Common myeloid progenitor, CD34-positive (primary cell): ENCODE results near the gene PLCZ1.

Experiments
- CTCF ChIA-PET: fragments of 350-600 bp; sonication (Branson Sonifier 250); formaldehyde crosslinking; loops from one replicate; lab custom pipeline; 2021; ENCODE audit warnings: antibody characterized with exemption; lab: Charles Lee
- POLR2A ChIA-PET: fragments of 350-600 bp; sonication (Branson Sonifier 250); formaldehyde crosslinking; loops from one replicate; lab custom pipeline; 2021; ENCODE audit warnings: antibody characterized with exemption; lab: Charles Lee
- DNase-seq, 3 donors: peaks; one replicate each; pipeline versions ENCODE4 v3.0.0 to v3.0.0-alpha.2; 2013
- H3K27ac ChIP-seq, 2 experiments: 1 replicate in 1 of 2; 2 replicates in 1 of 2; pipeline ENCODE4 v1.7.0; 2013; ENCODE audit warnings: inconsistent platforms in 2 of 2, low read length in 2 of 2, mild to moderate bottlenecking in 2 of 2, low read depth in 1 of 2, moderate library complexity in 1 of 2; ENCODE audit not compliant: severe bottlenecking in 2 of 2, insufficient read depth in 1 of 2, poor library complexity in 1 of 2
- H3K27me3 ChIP-seq, 5 experiments: replicated peaks in 2 of 5; 1 replicate in 3 of 5; 2 replicates in 2 of 5; pipeline versions ENCODE4 v1.6.1 to v1.7.0; 2013; ENCODE audit warnings: low read length in 4 of 5, mild to moderate bottlenecking in 2 of 5, moderate library complexity in 2 of 5, inconsistent platforms in 1 of 5; ENCODE audit not compliant: insufficient read depth in 5 of 5, control insufficient read depth in 4 of 5
- H3K36me3 ChIP-seq, 4 experiments: 1 replicate in 2 of 4; 2 replicates in 2 of 4; pipeline versions ENCODE4 v1.6.1 to v1.7.0; 2013; ENCODE audit warnings: low read length in 3 of 4, control low read depth in 1 of 4, mild to moderate bottlenecking in 1 of 4; ENCODE audit not compliant: control insufficient read depth in 4 of 4, insufficient read depth in 4 of 4
- H3K4me1 ChIP-seq, 4 experiments: 1 replicate in 3 of 4; 2 replicates in 1 of 4; pipeline versions ENCODE4 v1.6.1 to v1.7.1; 2013; ENCODE audit warnings: low read length in 3 of 4, mild to moderate bottlenecking in 3 of 4, control low read depth in 1 of 4, inconsistent platforms in 1 of 4, moderate library complexity in 1 of 4; ENCODE audit not compliant: control insufficient read depth in 4 of 4, insufficient read depth in 4 of 4; ENCODE audit errors: control extremely low read depth in 1 of 4
- H3K4me3 ChIP-seq, 7 experiments: 1 replicate in 4 of 7; 2 replicates in 3 of 7; pipeline versions ENCODE4 v1.5.1 to v1.7.0; 2013; ENCODE audit warnings: mild to moderate bottlenecking in 7 of 7, low read length in 6 of 7, moderate library complexity in 6 of 7, inconsistent platforms in 2 of 7, low read depth in 2 of 7, control low read depth in 1 of 7; ENCODE audit not compliant: insufficient read depth in 4 of 7, control insufficient read depth in 1 of 7; ENCODE audit errors: extremely low read depth in 1 of 7
- H3K9me3 ChIP-seq, 5 experiments: 1 replicate in 4 of 5; 2 replicates in 1 of 5; pipeline versions ENCODE4 v1.6.1 to v1.7.1; 2013; ENCODE audit warnings: low read length in 4 of 5, mild to moderate bottlenecking in 2 of 5, inconsistent platforms in 1 of 5, low read depth in 1 of 5, moderate library complexity in 1 of 5; ENCODE audit not compliant: control insufficient read depth in 4 of 5, insufficient read depth in 2 of 5; ENCODE audit errors: control extremely low read depth in 1 of 5
- WGBS: methylation state at CpG from one replicate; pipeline ENCODE4 v1.1.5; 2013; ENCODE audit not compliant: insufficient coverage; 5-methylcytosine and 5-hydroxymethylcytosine counted together

The PLCZ1 gene

DNA sequence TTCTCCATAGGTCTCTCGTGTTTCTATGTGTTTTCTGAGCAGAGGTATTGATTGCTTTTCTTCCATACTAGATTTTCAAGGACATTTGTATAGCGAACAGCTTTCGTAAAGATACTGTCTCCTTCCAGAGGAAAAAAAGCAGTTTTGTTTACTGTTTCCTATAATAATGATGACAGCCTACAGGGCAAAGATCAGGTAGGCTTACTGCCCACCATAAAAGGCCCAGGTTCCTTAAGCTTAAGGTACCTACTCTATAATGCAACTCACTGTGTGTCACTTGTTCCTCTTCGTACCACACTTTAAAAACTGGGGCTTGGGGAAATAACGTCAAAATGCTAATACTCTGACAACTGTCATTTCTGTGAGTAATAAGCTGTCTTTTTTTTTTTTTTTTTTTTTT lies 6.7 kb downstream of the PLCZ1 start:
- Histone ChIP-seq H3K4me1 (no peaks in the 10 kb centered on the region), H3K27ac (no peak overlapping the region), H3K4me3 (no peak overlapping the region), H3K27me3 (no peaks in the 10 kb centered on the region), H3K9me3 (peaks cover 0 to 11% (median 0%) of the 10 kb centered on the region in 5 experiments), H3K36me3 (no peaks in the 10 kb centered on the region)
- POLR2A ChIA-PET: no interaction called here
- DNase-seq: no peak
- 100% methylated on average over 4 of the region's 5 CpGs for WGBS
- CTCF ChIA-PET: no interaction called here

DNA sequence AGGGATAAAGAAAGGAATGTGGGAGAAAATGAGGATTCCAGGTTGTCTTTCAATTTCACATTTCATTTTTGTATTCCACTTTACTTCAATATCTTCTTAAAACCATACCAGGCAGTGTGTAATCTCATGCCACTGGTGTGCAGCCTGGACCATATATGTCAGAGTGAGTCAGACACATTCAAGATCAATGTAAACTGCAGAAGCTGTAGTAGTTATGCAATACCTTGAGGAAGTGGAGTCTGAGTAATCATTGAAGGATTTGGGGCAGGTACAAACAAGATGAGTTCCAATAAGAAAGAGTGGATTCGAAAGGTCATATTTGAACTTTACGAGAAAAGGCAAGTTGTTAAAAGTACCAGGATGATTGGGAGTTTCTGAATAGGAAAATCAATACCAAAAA lies 14.1 kb downstream of the PLCZ1 start:
- H3K4me1 ChIP-seq: no peaks in the 10 kb centered on the region
- 95% methylated on average over 2 of the region's 2 CpGs for WGBS
- ChIA-PET POLR2A (no interaction called here), CTCF (no interaction called here)
- no peaks in the 10 kb centered on the region for H3K9me3 ChIP-seq
- peak in 2 of 3 donors; percentile 1 for DNase-seq
- H3K36me3 ChIP-seq: no peaks in the 10 kb centered on the region
- H3K4me3 ChIP-seq: no peak overlapping the region
- no peaks in the 10 kb centered on the region for H3K27me3 ChIP-seq
- no peak overlapping the region for H3K27ac ChIP-seq

DNA sequence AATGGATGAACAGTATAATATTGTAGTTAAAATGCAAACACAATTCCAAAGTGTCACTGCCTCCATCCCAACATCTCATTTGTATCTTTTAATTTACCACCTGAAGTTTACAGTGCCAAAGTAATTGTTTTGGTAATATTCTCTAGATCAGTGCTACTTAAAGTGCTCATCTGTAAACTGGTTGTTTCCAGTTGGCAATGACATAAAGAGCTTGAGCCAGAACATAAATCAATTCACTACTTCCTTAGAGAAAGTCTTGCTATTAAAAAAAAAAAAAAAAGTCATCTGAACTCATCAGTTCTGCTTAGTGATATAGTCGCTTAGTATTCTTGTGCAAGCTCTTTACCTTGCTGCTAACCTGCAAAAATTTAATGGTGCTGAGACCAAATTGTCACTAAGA lies 16.4 kb downstream of the PLCZ1 start:
- ChIA-PET CTCF (interaction anchor here (0.6 kb wide), 1 partner anchor 367 kb away, joined by 4 read pairs; no protein-coding TSS in a partner anchor), POLR2A (no interaction called here)
- H3K36me3 ChIP-seq: no peaks in the 10 kb centered on the region
- DNase-seq: no peak
- 100% methylated on average over 1 of the region's 1 CpG for WGBS
- H3K9me3 ChIP-seq: no peaks in the 10 kb centered on the region
- no peak overlapping the region for H3K4me3 ChIP-seq
- no peaks in the 10 kb centered on the region for H3K4me1 ChIP-seq
- H3K27me3 ChIP-seq: no peaks in the 10 kb centered on the region
- no peak overlapping the region for H3K27ac ChIP-seq

DNA sequence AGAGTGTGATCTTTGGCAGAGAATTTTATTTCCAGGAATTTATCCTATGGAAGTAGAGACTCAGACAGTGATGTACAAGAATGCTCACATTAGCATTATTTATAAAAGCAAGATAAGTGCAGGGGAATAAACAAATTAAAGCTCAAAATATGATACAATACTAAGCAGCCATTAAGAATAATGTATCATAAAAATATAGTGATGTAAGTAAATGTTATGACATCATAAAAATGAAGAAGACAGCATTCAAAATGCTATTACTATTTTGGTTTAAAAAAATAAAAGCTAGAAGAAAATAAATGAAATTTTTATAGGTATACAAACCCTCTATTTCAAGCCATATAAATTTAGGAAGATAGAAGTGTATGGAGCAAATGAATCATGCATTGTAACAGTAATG lies 17.1 kb downstream of the PLCZ1 start:
- Histone ChIP-seq H3K27me3 (no peaks in the 10 kb centered on the region), H3K4me3 (no peak overlapping the region), H3K27ac (no peak overlapping the region), H3K4me1 (no peaks in the 10 kb centered on the region), H3K9me3 (no peaks in the 10 kb centered on the region), H3K36me3 (no peaks in the 10 kb centered on the region)
- DNase-seq: no peak
- ChIA-PET POLR2A (no interaction called here), CTCF (no interaction called here)

DNA sequence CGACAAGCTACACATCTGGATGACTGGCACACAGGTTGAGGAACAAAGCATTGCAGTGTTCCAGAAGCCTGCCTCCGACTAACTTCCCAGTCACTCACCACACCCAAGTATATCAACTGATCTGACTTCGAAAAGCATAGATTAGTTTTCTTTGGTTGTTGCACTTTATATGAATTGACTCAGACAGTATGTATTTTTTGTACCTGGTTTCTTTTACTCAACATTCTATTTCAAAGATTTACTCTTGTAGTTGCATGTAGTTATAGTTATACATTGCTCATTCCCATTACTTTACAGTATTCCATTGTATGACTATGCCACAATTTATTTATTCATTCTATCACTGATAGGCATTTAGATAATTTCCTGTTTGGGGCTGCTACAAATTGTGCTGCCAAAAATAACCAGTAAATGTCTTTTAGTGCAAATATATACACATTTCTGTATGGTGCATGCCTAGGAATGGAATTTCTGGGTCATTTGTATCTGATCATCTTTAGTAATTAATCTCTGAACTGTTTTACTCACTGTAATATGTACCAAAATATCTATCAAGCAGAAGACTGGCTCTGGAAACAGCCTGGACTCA lies 17.8 kb downstream of the PLCZ1 start:
- 100% methylated on average over 1 of the region's 3 CpGs for WGBS
- H3K36me3 ChIP-seq: no peaks in the 10 kb centered on the region
- no peak overlapping the region for H3K4me3 ChIP-seq
- POLR2A ChIA-PET: no interaction called here
- H3K4me1 ChIP-seq: no peaks in the 10 kb centered on the region
- H3K27me3 ChIP-seq: no peaks in the 10 kb centered on the region
- DNase-seq: no peak
- no peak overlapping the region for H3K27ac ChIP-seq
- H3K9me3 ChIP-seq: no peaks in the 10 kb centered on the region
- CTCF ChIA-PET: no interaction called here

DNA sequence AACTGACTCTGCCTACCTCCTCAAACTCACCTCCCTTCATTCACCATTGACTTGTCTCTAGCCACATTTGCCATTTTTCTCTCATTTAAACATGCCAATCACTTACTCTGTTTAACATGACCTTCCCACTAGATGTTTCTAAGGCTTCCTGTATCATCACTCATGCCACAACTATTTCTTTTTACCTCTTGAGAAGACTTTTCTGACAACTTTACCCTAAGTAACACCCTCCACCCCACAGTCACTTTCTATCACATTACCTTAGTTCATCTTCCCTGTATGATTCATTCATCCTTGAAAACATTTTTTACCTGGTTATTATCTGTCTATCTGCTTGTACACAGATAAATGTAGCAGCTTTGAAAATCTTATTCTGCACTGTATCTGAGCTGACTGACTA lies 19.4 kb downstream of the PLCZ1 start:
- H3K4me1 ChIP-seq: no peaks in the 10 kb centered on the region

DNA sequence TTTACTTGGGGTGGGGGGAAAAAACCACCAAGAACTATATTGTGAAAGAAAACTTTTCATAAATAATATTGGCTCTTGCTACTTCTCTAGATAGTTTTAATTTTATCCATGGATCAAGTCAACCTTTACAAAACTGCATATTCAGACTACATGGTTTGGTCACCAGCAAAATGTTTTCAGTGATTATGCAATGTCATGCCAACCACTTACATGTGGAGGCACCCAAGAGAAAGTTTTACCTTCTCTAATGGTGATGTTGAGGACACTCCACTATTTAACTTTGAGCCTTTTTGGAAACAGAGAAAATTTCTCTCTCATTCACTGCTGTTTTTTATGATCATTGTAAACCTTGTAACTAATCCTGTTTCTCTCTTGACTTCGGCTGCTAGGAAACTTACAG lies 21.6 kb downstream of the PLCZ1 start:
- ChIA-PET CTCF (no interaction called here), POLR2A (no interaction called here)
- H3K27me3 ChIP-seq: no peaks in the 10 kb centered on the region
- H3K27ac ChIP-seq: no peak overlapping the region
- H3K4me1 ChIP-seq: no peaks in the 10 kb centered on the region
- 100% methylated on average over 1 of the region's 1 CpG for WGBS
- no peaks in the 10 kb centered on the region for H3K9me3 ChIP-seq
- no peaks in the 10 kb centered on the region for H3K36me3 ChIP-seq
- no peak overlapping the region for H3K4me3 ChIP-seq
- peak; percentile 7 to 45 (median 36) for DNase-seq

More for the DNA sequence above, 19.4 kb downstream of the PLCZ1 start:
- H3K36me3 ChIP-seq: no peaks in the 10 kb centered on the region
- no peaks in the 10 kb centered on the region for H3K27me3 ChIP-seq
- CTCF ChIA-PET: interaction anchor here (1.6 kb wide), 1 partner anchor 103 kb away, joined by 4 read pairs; no protein-coding TSS in a partner anchor
- H3K4me3 ChIP-seq: no peak overlapping the region
- no peak overlapping the region for H3K27ac ChIP-seq
- POLR2A ChIA-PET: no interaction called here
- H3K9me3 ChIP-seq: no peaks in the 10 kb centered on the region
- DNase-seq: no peak
